Left renal pelvis (tissue), 4 donors: ENCODE results near the gene BCL6B. TPM values are rescaled to one million over a fixed set of nuclear protein-coding genes. Genes with fewer than 3 reads are reported as not detected.

ENCODE experiments used
- DNase-seq, 4 donors: peaks; one replicate each; pipeline ENCODE4 v3.0.0-alpha.2; 2013; ENCODE audit warnings: low read depth in 4 of 4, low spot score in 3 of 4
- polyA plus RNA-seq, 4 donors: library from polyadenylated mRNA; unstranded; fragments of 120-200 nt; gene quantifications; one replicate each; pipeline ENCODE4 v1.2.1, GENCODE V29; 2013; ENCODE audit not compliant: insufficient read length in 4 of 4

The BCL6B gene
- polyA plus RNA-seq, 4 donors = 20.0 to 25.0 (median 23.9) TPM

DNA sequence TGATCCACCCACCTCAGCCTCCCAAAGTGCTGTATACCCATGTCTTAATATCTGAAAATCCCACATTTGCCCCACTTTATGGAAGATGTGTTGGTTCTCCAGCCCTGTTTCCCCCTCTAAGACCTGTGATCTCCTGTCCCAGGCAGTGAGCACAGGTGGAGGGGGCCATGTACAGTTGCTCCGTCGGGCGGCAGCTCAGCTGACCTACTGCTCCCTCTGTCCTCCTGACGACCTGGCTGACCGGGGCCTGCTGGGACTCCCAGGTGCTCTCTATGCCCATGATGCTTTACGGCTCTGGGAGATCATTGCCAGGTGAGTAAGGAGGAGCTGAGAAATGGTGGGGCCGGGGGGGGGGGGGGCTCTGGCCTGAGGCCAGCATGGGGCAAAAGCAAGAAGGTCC is 17.1 kb upstream of the BCL6B start:
- DNase-seq = no peak

DNA sequence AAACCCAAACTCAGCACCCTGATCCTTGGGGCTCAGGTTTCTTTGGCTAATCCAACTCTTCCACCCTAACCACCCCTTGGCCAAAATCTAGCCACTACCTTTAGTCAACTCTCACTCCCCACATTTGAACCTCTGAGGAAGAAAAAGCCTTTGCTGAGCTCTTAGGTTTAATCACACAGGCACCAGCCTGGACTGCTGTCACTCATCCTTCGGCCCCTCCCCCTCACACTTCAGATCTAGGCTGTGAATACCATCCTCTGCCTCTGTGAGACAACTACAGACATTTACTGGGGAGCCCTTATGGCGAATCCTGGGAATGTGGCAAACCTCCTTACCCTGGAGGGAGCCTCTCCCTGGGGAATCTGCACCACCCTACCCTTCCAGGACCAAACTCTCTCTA is 15.7 kb upstream of the BCL6B start:
- no peak for DNase-seq

DNA sequence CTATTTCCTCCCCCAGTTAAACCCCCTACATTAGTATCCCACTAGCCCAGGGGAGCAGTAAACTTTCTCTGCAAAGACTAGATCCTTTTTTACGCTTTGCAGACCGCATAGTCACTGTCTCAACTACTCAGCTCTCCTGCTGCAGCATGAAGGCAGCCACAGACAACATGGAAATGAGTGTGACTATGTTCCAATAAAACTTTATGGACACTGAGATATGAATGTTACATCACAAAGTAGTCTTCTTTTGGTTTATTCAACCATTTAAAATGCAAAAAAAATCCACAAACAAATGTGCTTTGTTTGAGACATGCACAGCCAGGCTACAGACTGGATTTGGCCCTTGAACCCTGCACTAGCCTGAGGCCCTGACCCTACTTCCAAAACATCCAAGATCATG is 12.3 kb upstream of the BCL6B start:
- no peak for DNase-seq

DNA sequence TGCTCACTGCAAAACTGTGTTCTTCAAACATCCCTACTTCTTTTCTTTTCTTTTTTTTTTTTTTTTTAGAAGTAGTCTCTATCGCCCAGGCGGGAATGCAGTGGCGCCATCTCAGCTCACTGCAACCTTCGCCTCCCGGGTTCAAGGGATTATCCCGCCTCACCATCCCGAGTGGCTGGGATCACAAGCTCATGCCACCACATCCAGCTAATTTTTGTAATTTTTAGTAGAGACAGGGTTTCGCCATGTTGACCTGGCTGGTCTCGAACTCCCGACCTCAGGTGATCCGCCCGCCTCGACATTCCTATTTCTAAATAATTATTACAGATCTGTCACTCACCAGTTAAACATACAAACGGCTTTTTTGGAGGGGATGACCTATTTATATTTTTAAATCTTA is 11.4 kb upstream of the BCL6B start:
- DNase-seq = no peak

DNA sequence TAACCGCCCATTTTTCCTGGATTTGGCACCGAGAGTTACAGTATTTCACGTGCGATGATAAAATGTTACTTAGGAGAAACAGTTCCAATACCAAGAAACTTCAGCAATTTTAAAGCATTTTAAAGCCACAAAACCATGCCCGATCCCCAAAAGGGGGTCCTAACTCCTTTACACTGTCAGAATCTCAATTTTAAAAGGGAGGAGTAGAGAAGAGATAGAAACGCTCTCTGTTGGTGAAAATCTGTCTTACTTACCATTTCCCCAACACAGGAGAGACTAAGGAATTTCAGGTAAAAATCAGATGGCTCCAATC is 11.0 kb upstream of the BCL6B start:
- no peak for DNase-seq

DNA sequence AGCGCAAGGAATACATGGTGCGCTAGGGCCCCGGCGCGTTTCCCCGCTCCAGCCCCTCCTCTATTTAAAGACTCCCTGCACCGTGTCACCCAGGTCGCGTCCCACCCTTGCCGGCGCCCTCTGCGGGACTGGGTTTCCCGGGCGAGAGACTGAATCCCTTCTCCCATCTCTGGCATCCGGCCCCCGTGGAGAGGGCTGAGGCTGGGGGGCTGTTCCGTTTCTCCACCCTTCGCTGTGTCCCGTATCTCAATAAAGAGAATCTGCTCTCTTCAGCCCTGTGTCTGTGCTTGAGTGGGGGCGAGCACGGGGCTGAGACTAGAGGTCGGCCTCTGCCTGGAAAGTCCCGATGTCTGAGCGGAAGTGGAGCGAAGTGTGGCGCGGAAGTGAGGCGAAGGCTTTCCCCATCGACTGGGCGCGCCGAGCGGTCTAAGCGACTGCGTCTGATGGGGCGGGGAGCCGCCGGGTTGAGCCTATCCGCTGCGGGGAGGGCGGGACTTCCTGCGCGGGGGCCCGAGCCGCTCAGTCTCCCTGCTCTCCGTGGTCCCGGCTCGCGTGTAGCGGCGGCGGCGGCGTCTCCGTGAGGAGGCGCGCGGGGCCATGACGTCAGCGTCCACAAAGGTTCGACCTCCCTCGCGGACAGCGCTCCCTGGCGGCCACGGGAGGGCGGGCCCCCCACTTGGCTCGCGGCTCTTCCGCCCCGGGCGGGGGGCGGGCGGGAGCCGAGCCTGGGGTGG is 8.4 kb upstream of the BCL6B start:
- peak; percentile 82 to 89 (median 85) for DNase-seq

DNA sequence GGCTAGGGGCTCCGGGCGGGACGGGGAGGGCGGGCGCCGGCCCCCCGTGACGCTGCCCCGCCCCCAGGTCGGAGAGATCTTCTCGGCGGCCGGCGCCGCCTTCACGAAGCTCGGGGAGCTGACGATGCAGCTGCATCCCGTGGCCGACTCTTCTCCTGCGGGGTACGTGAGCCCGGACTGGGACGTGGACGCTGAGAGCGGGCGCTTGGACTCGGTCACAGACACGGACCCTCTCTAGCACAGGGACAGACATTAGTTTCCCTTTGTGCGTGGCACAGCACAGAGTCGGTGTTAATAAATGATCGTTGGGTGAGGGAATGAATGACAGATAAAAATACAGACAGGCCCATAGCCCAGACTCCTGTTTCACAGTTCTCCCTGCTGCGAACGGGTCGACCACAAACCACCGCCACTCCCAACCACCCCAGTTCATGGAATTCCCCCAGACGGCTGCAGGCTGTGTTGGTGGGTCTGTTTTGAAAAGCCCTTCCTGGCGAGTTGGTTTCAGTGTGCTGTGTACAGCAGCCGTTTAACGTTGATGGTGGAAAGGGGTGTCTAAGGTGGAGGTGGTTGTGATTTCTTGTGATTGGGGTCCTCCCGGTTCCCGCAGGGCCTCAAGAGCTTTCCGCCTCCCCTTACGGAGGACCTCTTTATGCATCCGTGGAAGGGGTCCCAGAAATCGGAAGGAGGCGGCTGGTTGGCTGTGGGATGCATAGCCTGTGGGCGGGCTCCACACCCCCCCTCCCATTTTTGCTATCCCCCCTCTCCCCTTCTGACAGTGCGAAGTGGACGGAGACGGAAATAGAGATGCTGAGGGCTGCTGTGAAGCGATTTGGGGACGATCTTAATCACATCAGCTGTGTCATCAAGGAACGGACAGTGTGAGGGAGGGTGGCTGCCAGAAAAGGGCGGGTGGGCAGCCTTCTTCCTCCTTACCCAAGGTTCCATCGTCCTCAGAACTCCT is 7.6 kb upstream of the BCL6B start:
- no peak for DNase-seq

DNA sequence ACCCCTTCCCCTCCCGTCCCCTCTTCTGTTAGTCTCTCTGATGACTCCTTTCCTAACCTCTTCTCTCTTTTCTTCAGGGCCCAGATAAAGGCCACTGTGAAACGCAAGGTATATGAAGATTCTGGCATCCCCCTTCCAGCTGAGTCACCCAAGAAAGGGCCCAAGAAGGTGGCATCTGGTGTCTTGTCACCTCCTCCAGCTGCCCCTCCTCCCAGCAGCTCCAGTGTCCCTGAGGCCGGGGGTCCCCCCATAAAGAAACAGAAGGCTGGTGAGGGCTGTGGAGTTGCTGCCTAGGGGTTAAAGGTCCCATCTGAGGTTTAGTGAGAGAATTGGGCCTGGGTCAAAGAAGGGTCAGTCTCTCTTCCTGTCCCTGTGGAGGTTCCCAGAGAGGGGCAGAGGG is 6.4 kb upstream of the BCL6B start:
- no peak for DNase-seq

DNA sequence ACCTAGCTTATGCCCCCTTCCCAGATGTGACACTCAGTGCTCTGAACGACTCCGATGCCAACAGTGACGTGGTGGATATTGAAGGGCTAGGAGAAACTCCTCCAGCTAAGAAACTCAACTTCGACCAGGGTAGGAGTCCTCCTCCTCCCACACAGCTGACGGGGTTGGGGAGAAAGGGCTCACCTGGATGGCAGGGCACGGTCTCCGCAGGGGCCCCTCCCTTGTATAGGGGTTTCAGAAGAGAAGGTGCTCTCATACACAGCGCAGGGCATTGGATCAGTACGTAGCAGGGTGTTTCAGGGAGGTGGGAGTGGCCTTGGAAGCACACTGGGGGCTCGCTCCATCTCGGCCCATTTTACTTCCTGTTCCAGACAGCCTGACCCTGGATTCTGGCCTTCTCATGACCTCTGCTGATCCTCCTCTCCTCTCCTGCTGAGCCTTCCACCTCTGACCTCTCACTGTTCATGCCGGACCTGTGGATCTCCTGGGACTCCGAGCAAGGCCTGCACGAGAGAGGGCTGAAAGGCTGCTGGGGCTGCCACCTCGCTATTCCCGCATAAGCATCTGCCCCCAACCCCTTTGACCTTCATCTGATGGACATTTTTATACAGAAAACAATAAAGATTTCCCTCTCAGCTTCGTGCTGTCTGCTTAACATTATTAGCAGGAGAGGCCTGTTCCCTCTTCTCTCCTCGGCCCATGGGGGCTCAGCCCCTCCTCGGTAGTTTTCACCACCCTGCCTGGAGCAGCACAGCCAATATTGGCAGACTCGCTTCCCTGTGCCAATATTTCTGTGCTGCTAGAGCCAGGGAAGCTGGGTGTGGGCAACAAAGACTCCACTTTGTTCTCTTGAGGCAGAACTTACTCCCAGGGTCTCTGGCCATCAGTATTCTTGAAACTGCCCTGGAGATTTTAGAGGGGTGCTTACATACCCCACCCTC is 5.7 kb upstream of the BCL6B start:
- no peak for DNase-seq

DNA sequence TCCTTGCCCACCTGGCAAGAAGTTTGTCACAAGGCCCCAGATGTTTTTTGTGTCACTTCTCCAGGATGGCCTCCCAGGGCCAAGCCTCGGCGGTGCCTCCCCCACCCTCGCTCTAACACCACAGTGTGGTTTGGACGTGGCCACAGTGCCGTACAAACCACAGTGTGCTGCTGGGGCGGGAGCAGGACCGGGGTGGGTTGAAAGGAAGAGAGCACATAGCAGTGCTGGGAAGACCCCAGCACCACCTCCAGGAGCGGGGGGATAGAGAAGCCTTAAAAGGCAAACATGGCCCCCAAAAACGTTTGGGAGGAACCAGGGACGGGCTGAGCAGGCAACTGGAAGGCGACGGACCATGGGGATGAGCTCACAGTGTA is 5.0 kb upstream of the BCL6B start:
- DNase-seq = no peak

DNA sequence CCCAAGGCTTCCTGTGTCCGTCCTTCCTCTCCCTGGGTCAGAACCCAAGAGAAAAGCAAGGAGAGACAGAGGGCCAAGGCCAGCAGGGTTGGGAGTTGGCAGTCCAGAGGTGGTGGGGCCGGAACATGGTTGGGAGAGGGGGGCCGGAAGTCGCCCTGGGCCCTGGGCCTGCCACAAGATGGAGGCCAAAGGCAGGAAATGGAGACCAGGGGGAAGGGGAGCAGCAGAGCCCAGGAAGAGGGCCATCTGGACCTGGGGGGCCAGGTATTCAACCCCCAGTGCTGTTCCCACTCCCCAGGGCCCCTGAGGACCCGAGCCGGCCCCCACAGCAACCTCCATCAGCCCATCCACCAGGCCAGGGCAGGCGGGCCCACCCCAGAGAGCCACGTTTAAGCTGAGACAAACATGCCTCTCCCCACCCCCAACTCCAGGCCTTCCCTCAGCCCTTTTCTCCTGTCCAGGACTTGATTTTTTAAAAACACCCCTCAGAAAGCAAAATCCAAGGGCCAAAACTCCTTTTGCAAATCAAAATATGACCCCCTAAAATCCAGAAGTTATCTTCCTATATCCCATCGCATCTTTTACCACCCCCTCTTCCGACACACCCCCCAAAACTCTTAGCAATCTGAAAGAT is 4.4 kb upstream of the BCL6B start:
- no peak for DNase-seq

DNA sequence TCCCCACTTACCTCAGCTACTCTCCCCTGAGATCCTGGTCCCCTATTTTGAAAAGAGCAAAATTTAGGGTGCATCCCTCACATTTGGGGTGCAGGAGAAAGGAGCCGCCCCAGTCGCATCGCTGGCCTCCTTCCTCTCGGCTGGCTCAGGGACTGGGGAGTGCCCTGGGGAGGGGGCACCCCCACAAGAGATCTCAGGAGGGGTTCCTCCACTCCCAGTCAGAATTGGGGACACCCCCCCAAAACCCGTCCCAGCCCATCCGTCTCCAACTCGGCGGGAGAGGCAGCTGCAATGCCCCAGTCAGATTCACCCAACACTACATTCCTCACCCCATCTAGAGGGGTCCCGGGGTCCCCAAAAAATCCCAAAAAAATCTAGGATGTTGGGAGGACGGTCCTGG is 3.5 kb upstream of the BCL6B start:
- no peak for DNase-seq

DNA sequence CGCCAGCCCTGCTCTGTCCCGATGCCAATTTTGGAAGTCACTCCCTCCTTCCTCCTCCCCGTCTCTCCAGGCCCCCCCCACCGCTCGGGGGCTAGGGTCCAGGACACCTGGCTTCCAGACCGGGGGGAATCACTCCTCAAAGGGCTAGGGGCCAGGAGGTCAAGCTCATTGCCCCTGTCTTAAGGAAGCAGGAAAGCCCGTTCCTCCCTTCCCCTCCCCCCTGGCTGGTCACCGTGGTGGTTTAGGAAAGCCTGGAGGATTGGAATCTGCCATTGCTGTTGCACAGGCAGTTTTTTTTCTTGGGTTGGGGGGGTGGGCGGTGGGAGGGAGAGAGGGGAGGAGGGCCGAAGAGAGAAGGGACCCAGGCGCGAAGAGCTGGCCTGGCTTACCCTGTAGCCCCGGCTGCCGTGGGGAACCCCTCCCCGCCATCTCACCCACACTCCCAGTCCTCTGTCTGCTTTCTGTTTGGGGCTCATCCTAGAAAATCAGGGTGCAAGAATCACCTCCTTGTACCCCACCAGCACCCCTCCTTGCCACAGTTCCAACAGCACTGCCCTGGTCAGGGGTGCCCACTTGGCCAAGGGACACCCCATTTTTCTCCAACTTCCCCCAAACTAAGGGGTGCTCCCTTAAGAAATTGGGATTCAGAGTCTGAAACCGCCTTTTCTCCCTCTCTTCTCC is 2.9 kb upstream of the BCL6B start:
- DNase-seq = no peak

DNA sequence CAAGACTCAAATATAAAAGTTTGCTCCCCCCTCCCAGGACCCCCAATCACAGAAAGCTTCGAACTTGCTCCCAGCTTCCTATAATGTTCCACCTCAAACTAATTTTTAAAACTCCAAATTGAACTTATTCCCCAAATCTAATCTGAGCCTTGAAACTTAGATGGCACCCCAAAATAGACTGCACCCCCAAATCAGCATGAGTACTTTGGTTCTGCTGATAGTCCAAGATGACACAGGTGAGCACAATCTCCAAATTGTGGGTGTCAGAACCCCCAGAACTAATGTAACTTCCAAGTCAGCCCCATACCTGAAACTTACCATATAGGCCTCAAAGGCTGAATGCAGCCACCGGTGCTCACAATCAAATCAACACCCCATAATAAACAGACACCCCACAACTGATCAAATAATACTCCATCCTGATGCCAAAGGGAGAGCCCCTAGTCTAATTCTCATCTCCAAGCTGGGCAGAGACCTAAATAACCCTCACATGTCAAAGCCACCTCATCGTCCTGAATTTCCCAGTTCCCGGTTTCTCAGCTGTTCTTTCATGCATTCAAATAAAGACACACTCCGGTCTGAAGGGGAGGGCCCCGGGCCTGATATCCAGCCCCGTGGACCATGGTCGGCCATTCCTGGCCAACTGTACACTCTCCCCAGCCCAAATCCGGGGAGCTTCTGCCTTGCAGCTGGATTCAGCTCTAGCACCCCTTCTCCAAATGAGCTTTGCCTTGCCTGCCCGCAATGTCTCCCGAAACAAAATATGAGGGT is 1.8 kb upstream of the BCL6B start:
- DNase-seq = no peak

DNA sequence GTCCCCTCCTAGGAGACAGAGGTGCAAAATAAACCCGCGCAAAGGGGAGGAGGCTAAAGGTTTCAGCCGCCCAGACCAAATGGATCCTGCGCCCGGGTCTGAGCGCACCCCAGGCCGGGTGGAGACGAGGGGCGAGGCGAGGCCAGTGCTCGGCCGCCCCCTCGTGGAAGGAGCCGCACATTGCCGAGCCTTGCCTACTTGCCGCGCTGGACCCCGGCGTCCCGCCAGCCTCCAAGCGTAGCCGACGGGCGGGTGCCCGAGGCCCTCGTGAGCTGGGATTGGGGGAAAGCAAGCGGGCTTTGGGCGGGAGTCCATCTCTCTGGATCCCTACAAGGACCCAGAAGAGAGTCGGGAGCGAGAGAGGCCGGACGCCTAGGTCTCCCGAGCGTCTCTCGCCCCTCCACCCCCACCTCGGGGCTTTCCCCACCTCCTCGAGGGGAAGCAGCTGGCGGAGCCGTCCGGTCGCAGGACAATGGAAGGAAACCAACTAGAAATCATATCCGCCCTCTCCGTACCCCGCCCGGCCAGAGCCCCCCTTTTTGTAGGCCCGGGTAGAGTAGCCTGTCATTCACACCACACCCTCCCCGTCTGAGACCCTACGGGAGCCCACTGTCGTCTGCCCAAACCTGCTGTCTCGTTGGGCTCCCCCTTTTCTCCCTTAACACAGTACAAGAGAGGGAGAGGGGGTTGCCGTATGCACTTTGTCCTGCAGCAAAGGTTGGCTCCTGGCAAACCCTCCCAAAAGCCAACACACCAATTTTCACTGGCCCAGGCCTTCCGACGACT is 664 bp upstream of the BCL6B start:
- no peak for DNase-seq

DNA sequence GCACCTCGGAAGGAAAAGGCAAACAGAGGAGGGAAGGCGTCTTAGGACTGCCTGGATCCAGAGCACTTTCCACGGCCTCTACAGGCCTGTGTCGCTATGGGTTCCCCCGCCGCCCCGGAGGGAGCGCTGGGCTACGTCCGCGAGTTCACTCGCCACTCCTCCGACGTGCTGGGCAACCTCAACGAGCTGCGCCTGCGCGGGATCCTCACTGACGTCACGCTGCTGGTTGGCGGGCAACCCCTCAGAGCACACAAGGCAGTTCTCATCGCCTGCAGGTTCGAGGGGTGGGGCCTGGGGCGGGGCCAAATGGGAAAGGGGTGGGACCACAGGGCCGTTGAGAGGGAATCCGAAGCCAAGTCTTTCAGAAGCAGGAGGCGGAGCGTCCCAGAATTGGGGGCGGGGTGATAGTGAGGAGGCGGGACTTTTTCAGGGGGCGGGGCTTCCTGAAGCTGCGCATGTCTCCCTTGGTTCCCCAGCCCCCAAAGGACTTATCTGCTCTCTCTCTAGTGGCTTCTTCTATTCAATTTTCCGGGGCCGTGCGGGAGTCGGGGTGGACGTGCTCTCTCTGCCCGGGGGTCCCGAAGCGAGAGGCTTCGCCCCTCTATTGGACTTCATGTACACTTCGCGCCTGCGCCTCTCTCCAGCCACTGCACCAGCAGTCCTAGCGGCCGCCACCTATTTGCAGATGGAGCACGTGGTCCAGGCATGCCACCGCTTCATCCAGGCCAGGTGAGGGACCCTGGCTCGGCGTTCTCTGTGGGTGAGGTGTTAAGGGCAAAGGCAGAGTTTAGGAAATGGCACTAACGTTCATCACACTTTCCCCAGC is 939 bp downstream of the BCL6B start:
- no peak for DNase-seq

DNA sequence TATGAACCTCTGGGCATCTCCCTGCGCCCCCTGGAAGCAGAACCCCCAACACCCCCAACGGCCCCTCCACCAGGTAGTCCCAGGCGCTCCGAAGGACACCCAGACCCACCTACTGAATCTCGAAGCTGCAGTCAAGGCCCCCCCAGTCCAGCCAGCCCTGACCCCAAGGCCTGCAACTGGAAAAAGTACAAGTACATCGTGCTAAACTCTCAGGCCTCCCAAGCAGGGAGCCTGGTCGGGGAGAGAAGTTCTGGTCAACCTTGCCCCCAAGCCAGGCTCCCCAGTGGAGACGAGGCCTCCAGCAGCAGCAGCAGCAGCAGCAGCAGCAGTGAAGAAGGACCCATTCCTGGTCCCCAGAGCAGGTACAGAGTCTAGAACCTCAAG is 1.5 kb downstream of the BCL6B start:
- no peak for DNase-seq

DNA sequence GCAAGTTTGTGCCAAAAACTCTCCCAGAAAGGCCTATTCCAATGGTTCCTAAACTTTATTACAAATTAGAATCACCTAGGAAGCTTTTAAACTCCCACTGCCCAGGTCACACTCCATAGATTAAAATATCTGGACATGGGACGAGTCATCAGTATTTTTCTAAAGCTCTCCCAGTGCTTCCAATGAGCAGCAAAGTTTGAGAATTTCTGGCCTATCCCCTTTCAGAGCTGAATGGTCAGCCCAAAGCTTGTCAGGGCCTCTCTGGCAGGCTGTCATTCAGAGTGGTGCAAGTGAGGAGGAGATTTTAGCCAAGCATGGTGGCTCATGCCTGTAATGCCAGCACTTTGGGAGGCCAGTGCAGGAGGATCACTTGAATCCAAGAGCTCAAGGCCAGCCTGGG is 2.4 kb downstream of the BCL6B start:
- no peak for DNase-seq
